HT-29 (cell line): ENCODE data around the gene LDAF1. TPM values are rescaled to one million over a fixed set of nuclear protein-coding genes. Genes with fewer than 3 reads are reported as not detected.
"Not testable (repeated sequence)": the region's sequence is repeated elsewhere in the genome, so short reads cannot be mapped to it uniquely, and the experiment has no call there.

Source experiments
- DNase-seq: peaks from one replicate; pipeline ENCODE4 v3.0.0-alpha.2; 2015; ENCODE audit warnings: low spot score
- total RNA-seq: library from RNA; depleted of rRNA; stranded (reverse); fragments of >200 nt; shearing (Covaris generic); gene quantifications from 2 replicates; pipeline ENCODE4 v1.2.3, GENCODE V29; 2014

The LDAF1 gene
- total RNA-seq, 1 experiment from 2014 or later = 13.3 TPM

DNA sequence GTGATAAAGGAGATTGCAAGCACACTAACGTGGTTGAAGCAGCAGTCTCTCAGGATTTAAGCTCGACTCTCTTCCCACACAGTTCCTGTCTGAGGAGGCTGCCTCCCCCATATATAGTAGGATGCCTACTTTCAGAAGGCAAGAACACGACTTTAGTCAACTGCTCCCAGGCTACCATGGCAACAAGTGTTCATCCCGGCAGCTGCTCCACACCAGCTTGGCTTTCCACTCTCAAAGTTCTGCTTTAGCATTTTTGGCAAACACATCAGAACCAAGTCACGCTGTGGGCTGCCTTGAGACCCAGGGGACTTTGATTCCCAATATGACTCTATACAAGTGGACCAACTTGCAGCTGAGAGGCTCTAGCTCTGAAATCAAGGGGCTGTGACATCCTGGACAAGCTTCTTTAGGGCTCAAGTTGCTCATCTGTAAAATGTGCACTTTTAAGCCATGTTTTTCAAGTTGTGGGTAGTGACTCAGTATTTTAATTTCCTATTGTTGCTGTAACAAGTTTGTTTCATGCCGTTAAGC is 36.4 kb downstream of the LDAF1 start:
- DNase-seq = no peak

GRCh38 chr16:21195330-21195729 is 36.9 kb downstream of the LDAF1 start:
- not testable (repeated sequence) for DNase-seq

- DNase-seq = no peak
Measured at GRCh38 chr16:21197112-21197511, 38.6 kb downstream of the LDAF1 start.

- no peak for DNase-seq
Measured at GRCh38 chr16:21197621-21198020, 39.1 kb downstream of the LDAF1 start.

DNA sequence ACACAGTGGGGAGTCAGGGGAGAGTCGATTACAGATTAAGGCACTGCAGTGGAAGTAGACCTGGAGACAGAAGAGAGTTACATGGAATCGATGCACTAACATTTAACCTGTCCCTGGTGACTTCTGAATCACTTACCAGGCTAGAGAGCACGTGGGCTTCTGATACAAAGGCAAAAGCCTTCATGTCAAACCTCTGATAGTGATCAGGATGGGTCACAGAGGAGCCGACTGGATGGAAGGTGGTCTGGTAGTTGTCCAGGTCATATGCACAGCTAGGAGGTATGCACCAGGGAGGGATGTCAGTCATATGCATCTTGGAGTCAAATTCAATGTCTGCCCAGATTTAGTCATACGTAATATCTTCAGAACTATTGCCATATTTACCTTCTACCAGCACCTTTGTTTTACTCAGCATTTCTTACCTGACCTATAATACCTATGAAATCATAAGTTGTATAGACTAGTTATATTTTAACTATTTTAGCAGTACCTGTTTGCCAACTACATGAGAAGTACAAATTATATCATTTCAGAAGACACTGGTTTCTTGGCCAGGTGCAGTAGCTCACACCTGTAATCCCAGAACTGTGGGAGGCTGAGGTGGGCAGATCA is 41.2 kb downstream of the LDAF1 start:
- DNase-seq = no peak

DNA sequence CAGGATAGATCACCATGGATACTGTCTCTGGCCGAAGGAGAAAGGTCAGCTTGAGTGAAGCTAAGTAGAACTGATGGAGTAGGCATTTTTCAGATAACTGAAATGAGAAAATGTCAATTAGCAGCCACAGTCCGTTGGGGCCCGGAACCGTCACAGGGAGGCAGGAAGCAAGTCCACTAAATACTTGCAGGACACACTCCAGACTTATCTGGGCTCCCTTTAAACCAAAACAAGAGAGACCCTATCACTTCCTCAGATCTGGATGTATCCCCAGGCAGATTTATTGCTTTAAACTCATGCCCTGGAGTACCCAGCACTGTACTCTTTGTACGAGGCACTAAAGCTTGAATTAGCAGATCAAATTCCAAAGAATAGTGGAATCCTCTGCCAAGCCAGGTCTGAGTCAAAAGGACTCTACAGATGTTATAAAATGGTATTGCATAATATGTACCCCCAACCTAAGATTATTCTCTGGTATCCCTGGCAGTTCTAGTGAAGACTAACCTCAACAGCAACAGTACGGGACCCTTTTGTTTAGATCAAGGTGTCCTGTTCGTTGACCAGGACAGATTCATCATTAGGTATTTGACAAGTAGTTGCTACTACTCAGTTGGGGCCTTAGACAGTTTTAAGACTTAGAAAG is 44.8 kb downstream of the LDAF1 start:
- no peak for DNase-seq

GRCh38 chr16:21205303-21205702 is 46.8 kb downstream of the LDAF1 start:
- no peak for DNase-seq

- no peak for DNase-seq
Measured at GRCh38 chr16:21206550-21206949, 48.1 kb downstream of the LDAF1 start.

DNA sequence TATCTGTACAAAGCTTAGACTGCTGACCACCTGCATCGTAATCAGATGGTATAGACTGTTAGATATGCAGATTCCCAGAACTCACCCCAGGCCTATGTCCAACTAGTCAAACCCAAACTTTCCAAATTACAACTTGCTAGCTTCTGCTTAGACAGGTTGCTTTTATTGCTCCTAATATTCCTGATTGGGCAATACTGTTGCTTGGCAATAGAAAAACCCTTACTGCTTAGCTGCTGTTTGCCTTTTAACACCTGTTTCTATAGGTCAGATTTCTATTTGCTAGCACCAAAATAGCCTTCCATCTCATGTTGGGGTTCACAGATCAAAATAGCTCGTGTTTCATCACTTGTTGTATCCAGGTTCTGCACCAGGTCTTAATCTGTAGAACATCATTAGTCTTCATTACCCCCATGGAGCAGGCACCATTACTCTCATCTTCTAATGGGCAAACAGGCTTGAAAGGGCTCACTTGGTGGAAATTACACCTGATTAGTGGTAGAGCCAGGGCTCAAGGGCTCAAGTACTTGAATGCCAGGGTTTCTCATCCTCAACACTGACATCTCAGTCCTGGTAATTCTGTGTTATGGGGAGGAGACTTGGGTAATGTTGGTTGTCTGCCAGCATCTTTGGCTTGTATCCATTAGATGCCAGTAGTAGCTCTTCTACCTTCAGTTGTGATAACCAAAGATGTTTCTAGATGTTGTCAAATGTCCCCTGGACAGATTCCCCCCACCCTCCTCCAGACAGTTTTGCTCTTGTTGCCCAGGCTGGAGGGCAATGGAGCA is 50.2 kb downstream of the LDAF1 start:
- DNase-seq = no peak

GRCh38 chr16:21211486-21211885 is 53.0 kb downstream of the LDAF1 start, which contains the start of gene ZP2:
Gene ZP2 (minus strand): TSS chr16:21211574. CDS start chr16:21211547, 27 bp downstream.
- no peak for DNase-seq

DNA sequence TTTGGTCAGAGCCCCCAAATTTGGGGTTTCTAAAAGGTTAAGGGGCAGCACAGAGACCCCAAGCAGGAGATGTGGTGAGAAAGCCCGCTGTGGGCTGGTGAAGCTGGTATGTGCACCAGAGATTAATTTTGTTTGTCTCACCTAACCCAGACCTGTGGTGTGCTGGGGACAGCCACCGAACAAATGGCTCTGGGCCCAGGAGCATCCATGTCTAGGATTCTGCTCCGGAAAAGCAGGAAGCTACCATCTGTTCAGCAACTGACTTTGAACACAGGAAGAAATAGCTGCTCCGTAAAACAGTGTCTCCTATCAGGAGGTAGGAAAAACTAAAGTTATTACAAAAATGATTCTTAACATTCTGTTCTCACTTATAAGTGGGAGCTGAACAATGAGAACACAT is 55.6 kb downstream of the LDAF1 start:
- no peak for DNase-seq

GRCh38 chr16:21217121-21217520 is 58.6 kb downstream of the LDAF1 start:
- DNase-seq = no peak

DNA sequence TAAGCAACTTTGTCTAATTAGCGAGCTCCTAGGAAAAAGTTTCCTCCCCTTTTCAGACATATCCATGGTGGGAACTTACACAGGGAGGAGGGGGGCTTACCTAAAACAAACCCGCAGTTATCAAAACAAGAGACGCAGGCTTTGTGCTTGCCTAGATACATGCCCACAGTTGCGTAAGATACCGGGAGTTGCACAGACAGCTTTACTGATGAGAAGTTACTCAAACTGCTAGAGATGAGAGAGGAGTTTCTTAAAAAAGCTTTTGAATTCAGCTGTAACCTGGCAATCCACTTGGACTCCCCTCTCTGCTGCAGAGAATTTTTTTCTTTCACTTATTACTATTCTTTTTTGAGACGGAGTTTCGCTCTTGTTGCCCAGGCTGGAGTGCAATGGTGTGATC is 59.7 kb downstream of the LDAF1 start:
- DNase-seq = no peak

- no peak for DNase-seq
Measured at GRCh38 chr16:21219551-21219950, 61.1 kb downstream of the LDAF1 start.

DNA sequence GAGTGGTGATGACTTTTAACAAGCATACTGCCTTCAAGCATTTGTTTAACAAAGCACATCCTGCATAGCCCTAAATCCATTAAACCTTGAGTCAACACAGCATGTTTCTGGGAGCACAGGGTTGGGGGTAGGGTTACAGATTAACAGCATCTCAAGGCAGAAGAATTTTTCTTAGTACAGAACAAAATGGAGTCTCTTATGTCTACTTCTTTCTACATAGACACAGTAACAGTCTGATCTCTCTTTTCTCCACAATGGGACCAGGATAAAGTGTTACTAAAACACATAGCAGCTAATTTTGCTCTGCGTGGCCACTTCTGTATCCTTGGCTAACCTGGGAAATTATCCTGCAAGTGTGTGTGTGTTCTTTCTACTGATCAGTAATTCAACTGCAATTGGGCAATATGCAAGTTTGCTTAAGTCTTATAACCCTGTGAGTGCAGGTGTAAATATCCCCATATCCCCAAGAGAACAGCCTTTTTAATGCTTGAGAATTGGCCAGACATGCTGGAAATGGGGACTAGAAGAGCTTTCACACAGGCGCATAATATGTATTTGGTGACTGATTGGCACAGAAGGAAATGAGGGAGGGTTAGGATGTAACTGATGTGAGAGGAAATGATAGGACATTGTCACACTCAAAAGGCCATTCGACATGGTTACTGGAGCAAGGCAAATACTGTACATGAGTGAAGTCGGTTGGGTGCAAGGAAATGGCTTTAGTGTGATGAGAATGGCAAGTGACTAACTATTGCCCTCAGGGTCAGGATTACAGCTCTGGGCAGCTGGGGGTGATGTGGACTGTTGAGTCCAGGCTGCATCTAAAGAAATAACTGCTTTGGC is 64.2 kb downstream of the LDAF1 start:
- no peak for DNase-seq

GRCh38 chr16:21223787-21224186 is 65.3 kb downstream of the LDAF1 start:
- DNase-seq = no peak

GRCh38 chr16:21224800-21225199 is 66.3 kb downstream of the LDAF1 start:
- DNase-seq = no peak

DNA sequence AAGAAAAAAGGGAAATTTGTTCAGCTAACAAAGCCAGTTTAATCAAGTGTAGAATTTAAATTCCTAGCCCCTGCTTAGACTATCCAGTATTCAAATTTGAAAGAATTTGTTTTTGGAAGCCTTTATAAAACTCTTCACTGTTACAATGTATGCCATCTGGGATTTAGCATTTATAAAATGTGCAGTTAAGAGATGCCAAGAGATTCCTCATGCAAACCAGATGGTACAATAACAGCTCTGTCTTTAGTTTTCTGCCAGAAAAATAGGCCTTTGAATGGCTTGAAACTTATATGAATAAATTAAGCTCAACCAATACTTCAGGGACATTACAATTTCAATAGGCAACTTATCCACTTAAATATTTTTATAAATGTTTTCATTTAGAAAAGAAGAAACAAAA is 68.3 kb downstream of the LDAF1 start:
- DNase-seq = no peak

- DNase-seq = no peak
Measured at GRCh38 chr16:21227866-21228265, 69.4 kb downstream of the LDAF1 start.

GRCh38 chr16:21228361-21228872 is 69.9 kb downstream of the LDAF1 start:
- DNase-seq = no peak
